NCI-H748 treated with DMSO at 0.1 percent for 48 hours (cell line): ENCODE measurements around the gene CPLX3.
"Not testable (repeated sequence)": the region's sequence is repeated elsewhere in the genome, so short reads cannot be mapped to it uniquely, and the experiment has no call there.

ENCODE experiments used
- DNase-seq: peaks from one replicate; lab custom pipeline; 2025; lab: John Stamatoyannopoulos, UW

The CPLX3 gene

DNA sequence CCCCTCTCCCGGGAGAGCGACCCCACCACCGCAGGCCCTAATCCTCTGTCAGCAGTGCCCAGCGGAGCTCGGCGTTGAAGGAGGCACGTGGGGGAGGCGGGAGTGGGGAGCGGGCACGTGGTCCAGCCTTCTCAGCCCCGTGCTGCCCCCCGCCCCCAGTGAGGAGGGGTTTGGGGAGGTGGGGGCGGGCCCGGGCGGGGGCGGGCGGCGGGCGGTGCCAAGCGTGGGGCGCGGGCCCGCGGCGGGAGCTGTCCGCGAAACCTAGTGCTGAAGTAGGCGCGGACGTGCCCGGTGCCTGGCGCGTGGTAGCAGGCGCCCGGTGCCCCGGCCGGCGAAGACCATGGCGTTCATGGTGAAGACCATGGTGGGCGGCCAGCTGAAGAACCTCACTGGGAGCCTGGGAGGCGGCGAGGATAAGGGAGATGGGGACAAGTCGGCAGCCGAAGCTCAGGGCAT is at the start of gene CPLX3:
Gene CPLX3 (plus strand): TSS at position 264 of the 456 bp plus-strand sequence. CDS start 77 bp downstream, at position 341.
- no peak for DNase-seq

GRCh38 chr15:74776821-74777768 is 49.3 kb upstream of the CPLX3 start:
- DNase-seq = no peak

DNA sequence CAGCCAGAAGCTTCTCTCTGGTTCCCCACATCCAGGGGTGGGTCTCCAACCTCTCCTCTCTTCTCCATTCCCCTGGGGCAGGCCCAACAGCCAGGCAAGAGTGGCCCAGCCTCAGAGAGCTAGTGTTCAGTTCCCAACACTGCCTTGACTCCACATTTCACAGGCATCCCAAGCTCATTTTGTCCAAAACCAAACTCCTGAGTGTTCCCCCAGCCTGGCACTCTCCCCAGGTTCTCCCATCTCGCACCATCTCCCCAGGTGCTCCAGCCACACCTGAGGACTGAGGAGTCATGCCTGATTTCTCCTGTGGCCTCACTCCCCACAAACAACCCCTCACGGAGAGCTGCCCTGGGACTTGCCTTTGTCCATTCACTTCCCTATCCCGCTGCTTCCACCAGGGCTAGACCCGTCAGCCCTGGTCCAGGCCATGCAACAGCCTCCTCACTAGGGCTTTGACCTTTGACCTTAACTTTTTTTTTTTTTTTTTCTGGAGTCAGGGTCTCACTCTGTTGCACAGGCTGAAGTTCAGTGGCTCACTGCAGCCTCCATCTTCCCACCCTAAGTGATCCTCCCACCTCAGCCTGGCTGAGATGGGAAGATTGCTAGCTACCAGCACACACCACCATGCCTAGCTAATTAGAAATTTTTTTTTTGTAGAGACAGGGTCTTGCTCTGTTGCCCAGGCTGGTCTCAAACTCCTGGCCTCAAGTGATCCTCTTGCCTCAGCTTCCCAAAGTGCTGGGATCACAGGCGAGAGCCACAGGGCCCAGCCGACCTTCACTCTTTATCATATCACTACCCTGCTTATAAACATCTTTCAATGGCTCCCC is 48.4 kb upstream of the CPLX3 start:
- no peak for DNase-seq

- DNase-seq = no peak
Observed at GRCh38 chr15:74778599-74778970, 47.8 kb upstream of the CPLX3 start.

- DNase-seq = no peak
Observed at GRCh38 chr15:74779162-74779648, 47.2 kb upstream of the CPLX3 start.

DNA sequence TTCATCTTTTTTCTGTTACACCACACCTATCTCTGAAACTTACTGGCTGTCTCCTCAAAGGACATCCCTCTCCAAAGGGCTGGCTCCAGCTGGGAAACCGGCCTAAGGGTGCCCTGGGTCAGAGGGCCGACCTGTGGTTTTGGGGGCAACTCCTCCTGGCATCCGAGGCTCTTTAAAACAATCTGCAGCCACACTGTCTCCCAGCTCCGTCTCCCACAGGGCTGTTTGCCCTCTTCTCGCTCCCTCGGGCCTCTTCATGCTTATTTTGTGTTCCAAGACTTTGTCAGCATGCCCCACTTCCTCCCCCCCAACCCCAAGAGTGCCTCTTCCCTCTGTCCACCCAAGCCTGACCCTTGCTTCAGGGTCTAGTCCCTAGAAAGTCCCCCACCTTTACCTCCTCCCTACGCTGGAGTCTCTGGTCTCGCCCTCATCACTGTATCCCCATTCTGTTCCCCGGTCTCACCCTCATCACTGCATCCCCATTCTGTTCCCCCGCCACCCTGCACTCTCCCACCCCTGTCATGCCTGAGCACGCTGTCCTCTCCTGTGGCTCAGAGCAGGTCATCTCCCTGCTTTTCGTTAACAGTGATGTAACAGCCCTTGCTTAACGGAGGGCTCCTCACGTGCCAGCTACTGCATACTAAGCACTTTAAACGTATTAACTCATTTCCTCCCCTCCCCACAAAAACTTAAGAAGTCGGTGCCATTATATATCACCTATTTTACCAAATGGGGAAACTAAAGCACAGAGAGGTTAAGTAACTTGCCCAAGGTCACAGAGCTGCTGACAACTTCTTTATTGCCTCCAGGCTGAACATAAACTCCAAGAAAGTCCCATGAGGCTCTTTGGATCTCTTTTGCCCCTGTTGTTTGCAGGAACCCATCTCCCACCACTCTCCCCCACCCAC is 45.6 kb upstream of the CPLX3 start:
- DNase-seq = no peak

DNA sequence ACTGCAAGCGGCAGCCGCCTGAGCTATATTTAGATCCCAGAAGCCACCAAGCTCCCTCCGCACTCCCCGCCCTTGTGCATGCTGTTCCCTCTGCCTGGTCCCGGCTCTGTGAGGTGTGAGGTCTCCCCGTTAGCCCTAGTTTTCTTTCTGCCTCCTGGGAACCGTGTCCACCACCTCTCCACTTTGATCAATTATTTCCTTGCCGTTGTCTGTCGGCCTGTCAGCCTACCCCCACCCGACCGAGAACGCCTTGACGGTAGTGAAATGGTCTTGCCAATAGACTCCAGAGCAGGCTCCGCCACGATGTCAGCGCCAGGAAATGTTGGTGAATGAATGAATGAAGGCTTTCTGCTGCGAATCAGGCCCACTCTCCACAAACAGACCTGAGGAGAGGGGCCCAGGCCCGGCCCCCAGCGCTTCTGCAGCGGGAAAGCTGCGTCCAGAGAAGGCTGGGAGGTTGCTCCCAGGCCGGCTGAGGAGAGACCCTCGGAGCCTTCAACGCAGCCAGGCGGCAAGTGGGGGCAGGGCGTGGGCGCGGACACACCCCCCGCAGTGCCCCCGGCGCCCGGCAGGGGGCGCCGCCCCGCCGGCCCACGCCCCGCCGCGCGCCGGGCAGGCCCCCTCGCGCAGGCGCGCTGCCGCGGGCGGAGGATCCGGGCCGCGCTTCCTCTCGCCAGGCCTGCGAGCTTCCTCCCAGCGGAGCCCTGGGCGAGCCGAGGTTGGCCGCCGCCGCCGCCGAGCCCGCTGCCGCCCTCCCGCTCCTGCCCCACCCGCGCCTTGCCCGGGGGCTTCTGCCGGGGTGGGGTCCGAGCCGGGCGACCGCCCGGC is 44.8 kb upstream of the CPLX3 start, which contains the start of gene CSK:
Gene CSK (plus strand): TSS at position 650 of the 828 bp plus-strand sequence. CDS start 16,218 bp downstream, outside the sequence.
- no peak for DNase-seq

DNA sequence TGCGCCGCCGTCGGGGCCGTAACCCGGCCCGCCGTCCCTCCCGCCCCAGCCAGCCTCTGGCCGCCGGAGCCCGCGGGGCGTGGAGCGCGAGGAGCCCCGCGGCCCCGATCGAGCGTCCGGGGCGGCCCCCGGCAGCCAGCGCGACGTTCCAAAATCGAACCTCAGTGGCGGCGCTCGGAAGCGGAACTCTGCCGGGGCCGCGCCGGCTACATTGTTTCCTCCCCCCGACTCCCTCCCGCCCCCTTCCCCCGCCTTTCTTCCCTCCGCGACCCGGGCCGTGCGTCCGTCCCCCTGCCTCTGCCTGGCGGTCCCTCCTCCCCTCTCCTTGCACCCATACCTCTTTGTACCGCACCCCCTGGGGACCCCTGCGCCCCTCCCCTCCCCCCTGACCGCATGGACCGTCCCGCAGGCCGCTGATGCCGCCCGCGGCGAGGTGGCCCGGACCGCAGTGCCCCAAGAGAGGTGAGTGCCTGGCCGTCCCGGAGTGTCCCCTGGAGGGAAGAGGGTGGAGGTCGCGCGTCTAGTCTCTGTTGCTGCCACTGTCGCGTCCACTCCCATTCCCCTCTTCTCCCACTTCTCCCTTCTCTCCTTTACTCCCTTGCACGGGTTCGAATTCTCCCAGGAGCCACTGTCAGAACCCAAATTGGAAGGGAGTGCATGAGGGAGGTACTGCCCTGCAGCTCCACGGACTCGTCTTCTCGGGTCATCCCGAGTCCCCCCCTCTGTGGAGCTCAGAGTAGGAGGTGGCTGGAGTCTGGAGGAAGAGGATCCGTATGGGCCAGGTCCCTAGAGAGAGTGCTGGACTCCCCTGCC is 44.0 kb upstream of the CPLX3 start:
- no peak for DNase-seq

- no peak for DNase-seq
Observed at GRCh38 chr15:74783072-74783807, 43.2 kb upstream of the CPLX3 start.

DNA sequence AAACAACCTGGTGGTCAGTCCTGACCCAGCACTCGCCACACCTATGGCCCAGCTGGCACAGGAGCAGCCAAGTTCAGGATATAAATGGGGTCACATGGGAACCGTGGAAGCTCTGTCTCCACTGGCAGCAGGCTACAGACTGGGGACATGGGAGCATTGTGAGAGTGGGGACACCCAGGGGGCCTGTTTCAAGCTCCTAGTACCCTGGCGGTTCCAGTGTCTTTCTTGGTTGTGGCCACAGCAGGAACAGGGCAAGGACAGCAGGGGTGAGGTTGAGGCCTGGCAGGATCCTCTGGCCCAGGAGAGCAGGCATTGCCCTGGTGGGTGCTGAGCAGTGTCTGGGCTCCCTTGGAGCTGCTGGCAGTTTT is 42.6 kb upstream of the CPLX3 start:
- no peak for DNase-seq

GRCh38 chr15:74784426-74785193 is 41.8 kb upstream of the CPLX3 start:
- no peak for DNase-seq

DNA sequence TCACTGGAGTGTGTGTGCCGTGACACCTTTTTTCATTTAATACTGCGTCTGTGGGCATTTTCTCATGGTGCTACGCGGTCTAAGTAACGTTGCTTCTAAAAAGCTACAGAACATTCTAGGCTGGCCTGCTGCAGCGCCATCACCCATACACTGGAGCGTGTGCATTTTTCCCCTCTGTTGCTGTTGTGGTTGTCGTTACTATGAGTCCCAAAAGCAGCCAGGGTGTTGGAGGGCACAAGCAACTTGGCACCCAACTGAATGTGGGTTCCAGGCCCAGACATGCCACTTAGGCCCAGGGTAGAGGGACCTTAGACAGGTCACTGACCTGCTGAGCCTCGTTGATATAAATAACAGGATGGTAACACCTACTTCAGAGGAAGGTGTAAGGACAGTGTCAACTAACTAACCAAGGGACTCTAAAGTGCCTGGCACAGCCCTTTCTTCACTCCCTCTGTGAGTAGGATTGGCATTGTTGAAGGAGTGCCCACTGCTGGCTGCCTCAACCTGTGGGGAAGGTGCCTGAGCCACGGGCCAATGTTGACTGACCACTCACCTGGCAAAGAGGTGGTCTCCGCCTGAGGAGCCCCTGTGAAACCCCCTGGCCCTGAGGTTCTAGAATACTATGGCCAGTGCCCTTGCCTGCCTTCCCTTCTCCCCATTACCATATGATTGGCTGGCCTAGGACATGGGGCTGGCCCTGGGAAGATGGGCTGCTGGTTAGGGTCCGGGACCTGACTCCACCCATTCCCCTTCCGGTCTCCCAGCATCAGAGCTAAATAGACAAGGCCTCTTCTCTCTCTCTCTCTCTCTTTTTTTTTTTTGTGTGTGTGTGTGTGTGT is 41.0 kb upstream of the CPLX3 start:
- no peak for DNase-seq

- DNase-seq = not testable (repeated sequence)
Observed at GRCh38 chr15:74786081-74786480, 40.3 kb upstream of the CPLX3 start.

DNA sequence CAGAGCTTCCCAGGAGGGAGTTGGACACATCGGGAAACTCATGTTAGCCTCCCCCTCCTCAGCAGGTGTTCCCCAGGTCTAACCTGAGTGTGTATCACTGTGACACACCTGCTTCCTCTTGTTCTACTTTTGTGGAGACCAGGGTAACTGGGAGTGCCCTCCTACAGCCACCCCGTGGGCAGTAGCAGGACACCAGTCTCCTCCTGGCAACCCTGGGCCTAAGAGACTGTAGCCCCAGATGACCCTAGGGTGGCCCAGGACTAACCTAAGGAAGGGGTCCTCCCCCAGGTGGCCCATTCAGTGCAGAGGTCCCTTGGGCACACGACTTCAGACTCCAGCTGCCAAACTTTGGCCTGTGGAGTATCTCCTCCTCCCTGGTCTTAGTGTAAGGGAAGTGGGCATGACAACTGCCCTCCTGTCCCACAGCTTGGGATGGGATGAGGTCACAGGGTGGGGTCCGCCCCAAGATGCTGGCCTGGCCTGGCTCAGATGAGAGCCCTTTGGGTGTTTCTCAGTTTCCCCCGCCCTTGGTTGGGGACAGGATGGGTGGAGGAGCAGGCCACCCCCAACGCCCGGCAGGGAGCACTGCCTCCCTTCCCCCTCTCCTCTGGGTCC is 39.8 kb upstream of the CPLX3 start:
- DNase-seq = no peak

DNA sequence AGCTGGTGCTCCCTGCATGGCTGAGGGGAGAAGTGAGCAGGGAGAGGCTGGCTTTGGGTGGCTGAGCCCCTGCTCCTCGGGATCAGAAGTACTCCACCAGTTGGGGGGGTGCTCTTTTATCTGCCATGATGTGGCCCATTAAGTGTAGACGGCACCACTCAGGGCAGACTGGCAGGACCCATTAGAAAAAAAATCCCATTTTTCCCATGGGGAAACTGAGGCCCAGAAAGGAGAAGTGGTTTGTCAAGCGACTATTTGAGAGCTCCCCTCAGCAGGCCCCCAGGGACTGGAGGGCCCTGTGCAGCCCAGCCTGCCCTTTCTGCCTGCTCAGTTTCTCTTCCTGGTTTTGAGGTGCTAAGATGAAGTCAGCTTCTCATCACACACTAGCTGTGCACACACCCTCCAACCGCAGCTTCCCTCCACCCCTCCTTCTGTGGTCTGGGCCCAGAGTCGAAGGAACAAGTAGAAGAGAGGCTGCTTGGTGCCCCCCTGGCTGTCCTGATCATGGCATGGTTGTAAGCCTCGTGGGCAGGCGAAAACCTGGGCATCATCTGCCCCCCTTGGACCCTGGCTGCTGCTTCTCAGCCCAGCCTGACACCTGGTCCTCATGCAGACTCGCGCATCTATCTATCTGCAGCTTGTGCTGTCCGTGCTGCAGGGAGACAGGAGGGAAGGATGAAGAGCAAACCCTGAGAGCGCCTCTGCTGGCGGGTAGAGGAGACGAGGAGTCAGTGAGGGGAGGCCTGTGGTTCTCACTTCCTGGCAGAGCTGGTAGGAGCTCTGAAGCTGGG is 39.0 kb upstream of the CPLX3 start:
- DNase-seq = no peak
